Lower lobe of right lung (tissue), 2 donors: Measurements from ENCODE around the gene SLC41A2. TPM values are rescaled to one million over a fixed set of nuclear protein-coding genes. Genes with fewer than 3 reads are reported as not detected.

ENCODE experiments used
- ATAC-seq, 2 donors: fragments of 200-7000 bp; cut with Tn5 transposase; one replicate each; pipeline ENCODE4 v1.9.1; 2020 to 2022; ENCODE audit warnings: mild to moderate bottlenecking in 2 of 2, moderate library complexity in 2 of 2
- DNase-seq: peaks from one replicate; pipeline ENCODE4 v3.0.0-alpha.2; 2020
- H3K27ac ChIP-seq: fragments of 200-600 bp; one replicate; pipeline ENCODE4 v1.8.0; 2022
- H3K27me3 ChIP-seq: fragments of 200-600 bp; one replicate; pipeline ENCODE4 v1.8.0; 2022; ENCODE audit warnings: low read depth
- H3K36me3 ChIP-seq: fragments of 200-600 bp; one replicate; pipeline ENCODE4 v1.8.0; 2022; ENCODE audit warnings: mild to moderate bottlenecking
- H3K4me1 ChIP-seq: fragments of 200-600 bp; one replicate; pipeline ENCODE4 v1.8.0; 2022
- H3K4me3 ChIP-seq: fragments of 200-600 bp; one replicate; pipeline ENCODE4 v1.8.0; 2022; ENCODE audit warnings: mild to moderate bottlenecking
- H3K9me3 ChIP-seq: fragments of 200-600 bp; one replicate; pipeline ENCODE4 v1.8.0; 2022
- CTCF ChIP-seq: fragments of 200-600 bp; IDR thresholded peaks from one replicate; pipeline ENCODE4 v1.8.0; 2022; ENCODE audit warnings: antibody characterized with exemption, mild to moderate bottlenecking
- intact Hi-C: fragments of 100-400 bp; cut with DNase I; formaldehyde crosslinking; loops from one replicate; pipeline ENCODE4 v1.11.0; 2022
- total RNA-seq: library from RNA; stranded (reverse); fragmentation: NEBNext Ultra II Directional; extraction: Animal tissue kit (Norgen Biotek cat#: 25700); gene quantifications from one replicate; pipeline ENCODE4 v1.2.1, GENCODE V29; 2021
- donor health status: DM: no; HTN: yes; CAD: no; lungs with severe emphysema.

SLC41A2 gene
- total RNA-seq, 1 donor from 2014 or later, result 24.8 TPM

- no peak for TF ChIP-seq CTCF
- Histone ChIP-seq H3K27ac (no peak overlapping the region), H3K4me1 (no peaks in the 10 kb centered on the region), H3K36me3 (no peaks in the 10 kb centered on the region), H3K9me3 (peaks cover 16% of the 10 kb centered on the region), H3K4me3 (no peak overlapping the region), H3K27me3 (no peaks in the 10 kb centered on the region)
- no peak for DNase-seq
- intact Hi-C loops, result no loop called here
- ATAC-seq, result no peak
Measured at GRCh38 chr12:104925501-104925900, 32.6 kb downstream of the SLC41A2 start.

GRCh38 chr12:104921340-104921739, 36.8 kb downstream of the SLC41A2 start:
- no peak for TF ChIP-seq CTCF
- DNase-seq, result no peak
- ATAC-seq, result no peak
- Histone ChIP-seq H3K9me3 (peaks cover 16% of the 10 kb centered on the region), H3K4me1 (no peaks in the 10 kb centered on the region), H3K27ac (no peak overlapping the region), H3K27me3 (no peaks in the 10 kb centered on the region), H3K4me3 (no peak overlapping the region), H3K36me3 (no peaks in the 10 kb centered on the region)
- intact Hi-C loops, result no loop called here

GRCh38 chr12:104911942-104912341, 46.1 kb downstream of the SLC41A2 start:
- ATAC-seq, result no peak
- H3K9me3 ChIP-seq, result no peaks in the 10 kb centered on the region
- H3K4me1 ChIP-seq, result no peaks in the 10 kb centered on the region
- H3K27ac ChIP-seq, result no peak overlapping the region
- no peaks in the 10 kb centered on the region for H3K36me3 ChIP-seq
- no peak for TF ChIP-seq CTCF
- H3K4me3 ChIP-seq, result no peak overlapping the region
- no peaks in the 10 kb centered on the region for H3K27me3 ChIP-seq
- intact Hi-C loops, result no loop called here
- DNase-seq, result no peak

GRCh38 chr12:104910196-104910840, 47.8 kb downstream of the SLC41A2 start:
- intact Hi-C loops, result no loop called here
- H3K27ac ChIP-seq, result no peak overlapping the region
- TF ChIP-seq CTCF, result no peak

GRCh38 chr12:104909761-104910160, 48.3 kb downstream of the SLC41A2 start:
- no peak for ATAC-seq

More at GRCh38 chr12:104910196-104910840, 47.8 kb downstream of the SLC41A2 start:
- DNase-seq (no peak), ATAC-seq (no peak)
- H3K9me3 ChIP-seq, result no peaks in the 10 kb centered on the region
- no peaks in the 10 kb centered on the region for H3K4me1 ChIP-seq
- H3K36me3 ChIP-seq, result no peaks in the 10 kb centered on the region
- no peaks in the 10 kb centered on the region for H3K27me3 ChIP-seq
- H3K4me3 ChIP-seq, result no peak overlapping the region

More at GRCh38 chr12:104909761-104910160, 48.3 kb downstream of the SLC41A2 start:
- H3K4me3 ChIP-seq, result no peak overlapping the region
- intact Hi-C loops, result no loop called here
- no peak overlapping the region for H3K27ac ChIP-seq
- no peaks in the 10 kb centered on the region for H3K36me3 ChIP-seq
- no peak for TF ChIP-seq CTCF
- no peaks in the 10 kb centered on the region for H3K4me1 ChIP-seq
- H3K9me3 ChIP-seq, result no peaks in the 10 kb centered on the region
- H3K27me3 ChIP-seq, result no peaks in the 10 kb centered on the region
- no peak for DNase-seq

Other genes starting within 250 kb of the SLC41A2 start
- 11.7 TPM for gene NOPCHAP1, start 28.0 kb upstream of the SLC41A2 start, total RNA-seq
- 9.7 TPM for gene ALDH1L2, start 126.2 kb upstream of the SLC41A2 start, total RNA-seq
- 68.9 TPM for gene WASHC4, start 149.4 kb upstream of the SLC41A2 start, total RNA-seq